ENCODE results near the gene CCDC68.

GRCh38 chr18:55000529-55000928 lies 41.3 kb upstream of the CCDC68 start:
- TF ChIP-seq POLR2A (IDR thresholded peaks at IDR 0.05; ENCODE audit: insufficient read depth in 1 of 2, low read depth in 2 of 2, low read length in 2 of 2): no peak
- TF ChIP-seq NFE2L1 (CRISPR knock-in tag; IDR thresholded peaks at IDR 0.05; ENCODE audit: borderline replicate concordance): no peak
- no peak for TF ChIP-seq ZNF282 (IDR thresholded peaks at IDR 0.05; ENCODE audit: partially characterized antibody)
- no peak for TF ChIP-seq FOXO4 (CRISPR knock-in tag; conservative IDR thresholded peaks at IDR 0.05)
- TF ChIP-seq ARNT (IDR thresholded peaks at IDR 0.05): no peak
- TF ChIP-seq UBTF (CRISPR knock-in tag; IDR thresholded peaks at IDR 0.05): no peak
- no peak for TF ChIP-seq ZBTB33 (CRISPR knock-in tag; IDR thresholded peaks at IDR 0.05)
- no peak for TF ChIP-seq ZNF629 (CRISPR knock-in tag; conservative IDR thresholded peaks at IDR 0.05)

Measured in HepG2 (cell line).